HG02840 (cell line): ENCODE results near the gene WEE1.
A peak's percentile ranks its signal among the peaks of the same experiment; 100 is the strongest.

Experiments used
- ATAC-seq: cut with Tn5 transposase; IDR thresholded peaks from one replicate; pipeline ENCODE4 v1.9.1; 2021; ENCODE audit warnings: mild to moderate bottlenecking, moderate library complexity, moderate number of reproducible peaks; ENCODE audit not compliant: unreplicated experiment, low FRiP score

WEE1 gene

GRCh38 chr11:9565822-9566560, 7.5 kb upstream of the WEE1 start:
- peak; percentile 77 for ATAC-seq

- ATAC-seq, result no peak
Observed at GRCh38 chr11:9566561-9567063, 6.9 kb upstream of the WEE1 start.

- no peak for ATAC-seq
Observed at GRCh38 chr11:9567401-9567800, 6.1 kb upstream of the WEE1 start.

GRCh38 chr11:9568161-9568853, 5.2 kb upstream of the WEE1 start:
- no peak for ATAC-seq

GRCh38 chr11:9568854-9569587, 4.4 kb upstream of the WEE1 start:
- ATAC-seq, result no peak

- ATAC-seq, result no peak
Observed at GRCh38 chr11:9569588-9570164, 3.8 kb upstream of the WEE1 start.

GRCh38 chr11:9570313-9571025, 3.0 kb upstream of the WEE1 start:
- ATAC-seq, result no peak

- no peak for ATAC-seq
Observed at GRCh38 chr11:9571071-9571762, 2.3 kb upstream of the WEE1 start.

- no peak for ATAC-seq
Observed at GRCh38 chr11:9571763-9572115, 1.7 kb upstream of the WEE1 start.

GRCh38 chr11:9573775-9574621, 528 bp downstream of the WEE1 start:
- peak; percentile 8 for ATAC-seq

- no peak for ATAC-seq
Observed at GRCh38 chr11:9574622-9575259, 1.3 kb downstream of the WEE1 start.

- ATAC-seq, result no peak
Observed at GRCh38 chr11:9575260-9576240, 2.1 kb downstream of the WEE1 start.

- ATAC-seq, result no peak
Observed at GRCh38 chr11:9576701-9577381, 3.4 kb downstream of the WEE1 start.

GRCh38 chr11:9577556-9577955, 4.1 kb downstream of the WEE1 start:
- ATAC-seq, result no peak

GRCh38 chr11:9580894-9581293, 7.4 kb downstream of the WEE1 start:
- no peak for ATAC-seq

- ATAC-seq, result no peak
Observed at GRCh38 chr11:9581556-9582161, 8.2 kb downstream of the WEE1 start.
